Testis (tissue), 3 donors: ENCODE data around the gene PHOSPHO1. TPM values are rescaled to one million over a fixed set of nuclear protein-coding genes. Genes with fewer than 3 reads are reported as not detected.
"Not testable (repeated sequence)": the region's sequence is repeated elsewhere in the genome, so short reads cannot be mapped to it uniquely, and the experiment has no call there.

Experiments used
- DNase-seq: peaks from one replicate; pipeline ENCODE4 v3.0.0-alpha.2; 2019
- H3K27ac ChIP-seq, 2 donors: fragments of 200-600 bp; sonication (generic); one replicate each; pipeline ENCODE4 v1.5.1; 2019
- H3K27me3 ChIP-seq: fragments of 200-600 bp; sonication (generic); one replicate; pipeline ENCODE4 v1.5.1; 2019
- H3K36me3 ChIP-seq: fragments of 200-600 bp; sonication (generic); one replicate; pipeline ENCODE4 v1.5.1; 2017; ENCODE audit warnings: low read depth; ENCODE audit errors: missing control alignments
- H3K4me1 ChIP-seq: fragments of 200-600 bp; sonication (generic); one replicate; pipeline ENCODE4 v1.5.1; 2019
- H3K4me3 ChIP-seq, 2 donors: fragments of 200-600 bp; sonication (generic); one replicate each; pipeline ENCODE4 v1.5.1; 2017 to 2019
- H3K9me3 ChIP-seq: fragments of 200-600 bp; sonication (generic); one replicate; pipeline ENCODE4 v1.5.1; 2017
- POLR2A ChIP-seq: fragments of 450-650 bp; IDR thresholded peaks from one replicate; pipeline ENCODE4 v1.6.1; 2017; ENCODE audit warnings: antibody characterized with exemption, mild to moderate bottlenecking, moderate library complexity
- WGBS, 2 donors: methylation state at CpG; one replicate each; pipeline ENCODE4 v1.1.5; 2018; 5-methylcytosine and 5-hydroxymethylcytosine counted together
- intact Hi-C: fragments of 100-400 bp; cut with DNase I; formaldehyde crosslinking; loops from one replicate; pipeline ENCODE4 v1.15.1; 2023; ENCODE audit warnings: low total_unique reads
- polyA plus RNA-seq: library from polyadenylated mRNA; stranded (reverse); fragments of 350-450 nt; fragmentation: Illumina TruSeq; extraction: RNeasy Lipid Tissue Mini Kit (QIAGEN cat#74804); gene quantifications from one replicate; pipeline ENCODE4 v1.2.3, GENCODE V29; 2014; ENCODE audit warnings: low read depth, low replicate concordance; ENCODE audit not compliant: insufficient read depth
- total RNA-seq, 2 donors: library from RNA; depleted of rRNA; stranded (reverse); fragments of >200 nt; gene quantifications; one replicate each; pipeline ENCODE4 v1.2.3, GENCODE V29; 2016
- TF ChIP-seq, protein P1 (sequence below), 3 experiments: fragments of 450-650 bp in 2 of 3; fragments of 200-600 bp in 1 of 3; sonication (generic) in 1 of 3; IDR thresholded peaks; one replicate each; pipeline ENCODE4 v1.5.1; 2016 to 2019; ENCODE audit warnings: antibody characterized with exemption in 3 of 3, mild to moderate bottlenecking in 2 of 3, moderate library complexity in 1 of 3

PHOSPHO1 gene
- total and polyA plus RNA-seq, 3 donors from 2014 or later = 35.4 to 138 (median 99.5) TPM

DNA sequence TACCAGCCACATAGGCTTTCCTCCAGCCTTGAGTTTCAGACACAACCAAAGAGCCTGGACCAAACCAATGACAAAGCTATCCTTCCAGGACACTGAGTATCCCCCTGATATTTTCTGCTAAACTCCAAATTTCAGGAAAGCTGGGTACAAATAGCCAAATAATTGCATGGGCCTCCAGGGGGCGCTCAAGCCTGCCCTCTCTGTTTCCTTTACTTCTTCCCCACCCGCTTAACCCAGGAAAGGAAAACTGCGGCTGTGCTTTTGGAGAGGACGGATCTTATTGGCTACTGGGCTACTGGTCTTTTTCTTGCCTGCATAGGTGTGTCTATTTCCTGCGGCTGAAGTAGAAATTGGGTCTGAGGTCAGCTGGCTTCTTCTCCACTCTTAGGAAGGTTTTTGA is 50.3 kb downstream of the PHOSPHO1 start:
- Histone ChIP-seq H3K27ac (no peak overlapping the region), H3K27me3 (no peaks in the 10 kb centered on the region), H3K36me3 (no peaks in the 10 kb centered on the region), H3K4me1 (no peaks in the 10 kb centered on the region), H3K9me3 (no peaks in the 10 kb centered on the region), H3K4me3 (no peak overlapping the region)
- peak; percentile 81 for DNase-seq
- no peak for TF ChIP-seq POLR2A
- TF ChIP-seq, protein P1, sequence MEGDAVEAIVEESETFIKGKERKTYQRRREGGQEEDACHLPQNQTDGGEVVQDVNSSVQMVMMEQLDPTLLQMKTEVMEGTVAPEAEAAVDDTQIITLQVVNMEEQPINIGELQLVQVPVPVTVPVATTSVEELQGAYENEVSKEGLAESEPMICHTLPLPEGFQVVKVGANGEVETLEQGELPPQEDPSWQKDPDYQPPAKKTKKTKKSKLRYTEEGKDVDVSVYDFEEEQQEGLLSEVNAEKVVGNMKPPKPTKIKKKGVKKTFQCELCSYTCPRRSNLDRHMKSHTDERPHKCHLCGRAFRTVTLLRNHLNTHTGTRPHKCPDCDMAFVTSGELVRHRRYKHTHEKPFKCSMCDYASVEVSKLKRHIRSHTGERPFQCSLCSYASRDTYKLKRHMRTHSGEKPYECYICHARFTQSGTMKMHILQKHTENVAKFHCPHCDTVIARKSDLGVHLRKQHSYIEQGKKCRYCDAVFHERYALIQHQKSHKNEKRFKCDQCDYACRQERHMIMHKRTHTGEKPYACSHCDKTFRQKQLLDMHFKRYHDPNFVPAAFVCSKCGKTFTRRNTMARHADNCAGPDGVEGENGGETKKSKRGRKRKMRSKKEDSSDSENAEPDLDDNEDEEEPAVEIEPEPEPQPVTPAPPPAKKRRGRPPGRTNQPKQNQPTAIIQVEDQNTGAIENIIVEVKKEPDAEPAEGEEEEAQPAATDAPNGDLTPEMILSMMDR (IDR thresholded peaks at IDR 0.05) = peak; percentile 47 to 79 (median 64)
- intact Hi-C loops = no loop called here
- 10% methylated on average over 5 of the region's 5 CpGs for WGBS, 2 donors

DNA sequence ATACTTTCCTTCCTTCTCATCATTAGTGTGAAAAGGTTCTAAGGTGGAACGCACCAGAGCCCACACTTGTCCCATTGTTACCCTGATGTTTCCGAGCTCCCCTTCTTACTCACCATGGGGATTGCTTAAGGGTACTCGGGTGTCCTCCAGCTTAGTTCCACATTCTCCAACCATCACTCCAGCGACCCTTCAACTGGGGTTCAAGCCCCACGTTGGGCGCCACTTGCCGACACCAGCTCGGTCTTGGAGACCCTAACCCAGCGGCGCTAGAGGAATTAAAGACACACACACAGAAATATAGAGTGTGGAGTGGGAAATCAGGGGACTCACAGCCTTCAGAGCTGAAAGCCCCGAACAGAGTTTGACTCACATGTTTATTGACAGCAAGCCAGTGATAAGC is 54.6 kb downstream of the PHOSPHO1 start:
- H3K27ac ChIP-seq, H3K9me3 ChIP-seq, H3K27me3 ChIP-seq, intact Hi-C loops, DNase-seq, H3K4me1 ChIP-seq, H3K36me3 ChIP-seq, H3K4me3 ChIP-seq: not testable (repeated sequence)
- WGBS, 2 donors = 86 to 94% methylated on average over 11 of the region's 11 CpGs

Other genes starting within 250 kb of the PHOSPHO1 start
- 10 to 100 TPM; 19.3 to 19.9 TPM for gene IGF2BP1, start 233.4 kb downstream of the PHOSPHO1 start, total RNA-seq
- 10.4 TPM for gene IGF2BP1, start 233.4 kb downstream of the PHOSPHO1 start, polyA plus RNA-seq
- under 1 TPM; 0.24 to 0.37 TPM for gene B4GALNT2, start 98.0 kb downstream of the PHOSPHO1 start, total RNA-seq
- gene B4GALNT2, start 98.0 kb downstream of the PHOSPHO1 start, polyA plus RNA-seq = 0.69 TPM
- gene GNGT2, start 20.2 kb downstream of the PHOSPHO1 start, total RNA-seq = under 1 TPM in 1 of 2 donors, not detected in 1; 0.68 TPM
- gene GNGT2, start 20.2 kb downstream of the PHOSPHO1 start, polyA plus RNA-seq = 2.2 TPM
- gene ABI3, start 20.1 kb downstream of the PHOSPHO1 start, total RNA-seq = 1 to 10 TPM in 1 of 2 donors, under 1 TPM in 1; 0.87 to 2.2 TPM
- 3.9 TPM for gene ABI3, start 20.1 kb downstream of the PHOSPHO1 start, polyA plus RNA-seq
- gene ZNF652, start 131.5 kb upstream of the PHOSPHO1 start, total RNA-seq = 10 to 100 TPM; 51.2 to 62.3 TPM
- 32.3 TPM for gene ZNF652, start 131.5 kb upstream of the PHOSPHO1 start, polyA plus RNA-seq
- gene PHB1, start 184.1 kb upstream of the PHOSPHO1 start, total RNA-seq = 100 to 1,000 TPM in 1 of 2 donors, 10 to 100 TPM in 1; 69.1 to 103 TPM
- 95.1 TPM for gene PHB1, start 184.1 kb upstream of the PHOSPHO1 start, polyA plus RNA-seq